ENCODE data around the gene SEC63.
"Not testable (repeated sequence)": the region's sequence is repeated elsewhere in the genome, so short reads cannot be mapped to it uniquely, and the experiment has no call there.

The SEC63 gene

DNA sequence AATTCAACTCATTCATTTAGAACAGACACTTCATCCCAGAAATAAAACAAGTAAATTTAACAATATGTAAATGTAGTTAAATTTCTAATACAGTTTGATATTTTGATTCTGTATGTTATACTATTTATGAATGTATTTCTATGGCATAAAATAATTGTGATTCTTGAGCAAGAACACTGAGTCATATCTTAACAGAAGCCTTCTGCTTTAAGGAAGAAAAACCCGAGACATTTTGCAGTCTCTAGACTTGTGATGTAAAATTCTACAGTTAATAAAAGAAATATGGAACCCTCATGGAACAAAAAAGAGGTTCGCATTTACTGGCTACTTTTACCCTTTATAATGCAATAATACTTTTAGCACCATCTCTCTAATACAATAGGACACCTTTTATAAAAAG, 86.0 kb downstream of the SEC63 start:
- DNase-seq (ENCODE audit: low spot score): no peak
- H3K4me3 ChIP-seq: no peak overlapping the region
- TF ChIP-seq, protein P1, sequence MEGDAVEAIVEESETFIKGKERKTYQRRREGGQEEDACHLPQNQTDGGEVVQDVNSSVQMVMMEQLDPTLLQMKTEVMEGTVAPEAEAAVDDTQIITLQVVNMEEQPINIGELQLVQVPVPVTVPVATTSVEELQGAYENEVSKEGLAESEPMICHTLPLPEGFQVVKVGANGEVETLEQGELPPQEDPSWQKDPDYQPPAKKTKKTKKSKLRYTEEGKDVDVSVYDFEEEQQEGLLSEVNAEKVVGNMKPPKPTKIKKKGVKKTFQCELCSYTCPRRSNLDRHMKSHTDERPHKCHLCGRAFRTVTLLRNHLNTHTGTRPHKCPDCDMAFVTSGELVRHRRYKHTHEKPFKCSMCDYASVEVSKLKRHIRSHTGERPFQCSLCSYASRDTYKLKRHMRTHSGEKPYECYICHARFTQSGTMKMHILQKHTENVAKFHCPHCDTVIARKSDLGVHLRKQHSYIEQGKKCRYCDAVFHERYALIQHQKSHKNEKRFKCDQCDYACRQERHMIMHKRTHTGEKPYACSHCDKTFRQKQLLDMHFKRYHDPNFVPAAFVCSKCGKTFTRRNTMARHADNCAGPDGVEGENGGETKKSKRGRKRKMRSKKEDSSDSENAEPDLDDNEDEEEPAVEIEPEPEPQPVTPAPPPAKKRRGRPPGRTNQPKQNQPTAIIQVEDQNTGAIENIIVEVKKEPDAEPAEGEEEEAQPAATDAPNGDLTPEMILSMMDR (IDR thresholded peaks at IDR 0.05): no peak
- no peak overlapping the region for H3K27ac ChIP-seq

DNA sequence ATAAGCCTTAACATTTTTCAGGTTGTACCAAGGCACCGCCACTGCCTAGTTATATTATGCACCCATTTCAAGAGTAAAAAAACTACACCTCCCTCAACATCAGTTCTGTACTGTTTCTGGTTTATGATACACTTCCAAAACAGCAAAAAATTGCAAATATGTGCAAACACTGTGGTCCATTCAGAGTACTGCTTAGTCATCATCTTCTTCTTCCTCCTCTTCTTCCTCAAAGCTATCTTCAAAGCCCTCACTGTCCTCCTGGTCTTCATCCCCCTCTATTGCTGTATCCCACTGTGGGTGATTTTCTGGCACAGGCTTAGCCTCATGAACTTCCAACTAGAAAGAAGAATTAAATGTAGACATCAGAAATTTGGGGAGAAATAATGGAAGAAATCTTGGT, 86.5 kb downstream of the SEC63 start:
- not testable (repeated sequence) for DNase-seq (ENCODE audit: low spot score); H3K4me3 ChIP-seq; H3K27ac ChIP-seq

DNA sequence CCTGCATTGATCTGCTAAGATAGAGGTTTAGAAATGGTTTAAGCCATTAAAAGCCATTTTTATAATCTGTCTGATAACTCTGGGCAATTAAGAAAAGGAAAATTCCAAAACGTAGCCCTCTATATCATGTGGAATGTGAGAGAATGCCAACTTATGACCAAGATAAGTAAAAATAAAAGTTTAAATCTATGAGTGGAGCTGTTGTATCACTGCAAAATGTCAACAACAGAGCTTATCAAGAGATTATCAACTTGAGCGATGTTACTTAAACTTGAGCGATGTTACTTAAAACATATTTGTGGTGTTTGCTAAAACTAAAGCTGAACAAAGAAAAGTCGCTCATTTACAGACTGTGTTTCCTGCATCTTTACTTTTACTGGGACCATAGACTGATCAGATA, 87.0 kb downstream of the SEC63 start:
- no peak for DNase-seq (ENCODE audit: low spot score)
- Histone ChIP-seq H3K4me3 (no peak overlapping the region), H3K27ac (no peak overlapping the region)
- TF ChIP-seq, protein P1 (IDR thresholded peaks at IDR 0.05): no peak

DNA sequence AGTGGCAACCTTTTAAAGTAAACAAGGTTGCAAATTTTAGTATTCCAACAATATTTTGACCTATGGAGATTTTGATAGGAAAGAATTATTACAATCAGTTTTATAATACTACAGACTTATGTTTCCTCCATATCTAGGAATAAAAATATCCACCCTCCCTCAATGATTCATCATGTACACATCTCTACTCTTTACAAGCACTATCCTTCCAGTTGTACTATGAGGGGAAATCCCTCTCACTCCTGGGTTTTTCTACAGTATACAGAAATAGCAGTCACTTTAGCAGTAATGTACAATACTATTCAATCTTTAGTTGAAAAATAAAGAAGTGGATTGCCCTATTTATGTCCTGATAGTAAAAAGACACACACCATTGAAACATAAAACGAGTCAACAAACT, 87.6 kb downstream of the SEC63 start:
- no peak for DNase-seq (ENCODE audit: low spot score)
- TF ChIP-seq, protein P1 (IDR thresholded peaks at IDR 0.05): no peak
- no peak overlapping the region for H3K4me3 ChIP-seq
- no peak overlapping the region for H3K27ac ChIP-seq

GRCh38 chr6:107869871-107870270, 88.1 kb downstream of the SEC63 start:
- Histone ChIP-seq H3K27ac (no peak overlapping the region), H3K4me3 (no peak overlapping the region)
- DNase-seq (ENCODE audit: low spot score): no peak
- TF ChIP-seq, protein P1 (IDR thresholded peaks at IDR 0.05): no peak

DNA sequence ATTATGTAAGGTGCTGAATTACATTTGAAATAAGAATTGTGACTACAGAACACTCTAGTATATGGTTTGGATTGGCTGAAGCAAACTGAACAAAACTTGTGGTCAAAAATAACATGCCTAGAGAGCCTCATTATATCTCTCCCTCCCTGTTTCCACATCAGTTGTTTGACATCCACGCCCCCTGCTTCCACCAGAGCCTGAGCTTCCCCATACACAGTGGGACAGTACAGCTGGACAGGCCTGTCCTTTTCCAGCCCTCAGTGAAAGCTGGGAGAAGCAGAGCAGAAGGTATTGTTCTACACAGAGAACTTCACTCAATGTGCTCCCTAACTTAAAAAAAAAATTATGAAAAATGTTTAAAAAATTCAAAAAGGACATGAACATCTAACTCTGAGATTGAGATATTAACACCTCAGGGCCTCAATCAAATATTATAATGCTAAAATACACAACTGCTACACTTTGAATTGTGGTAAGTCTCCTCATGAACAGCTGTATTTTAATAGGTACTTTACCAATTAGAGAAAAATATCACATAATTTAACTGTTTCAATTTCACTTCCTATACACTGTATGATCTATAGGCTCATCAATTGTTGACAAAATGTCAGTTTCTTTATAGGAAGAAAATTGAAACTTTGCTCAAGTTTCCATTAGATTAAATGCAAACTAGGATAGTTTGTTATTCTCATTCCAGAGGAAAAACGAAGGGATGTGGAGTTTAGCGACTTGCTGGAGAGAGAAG, 89.0 kb downstream of the SEC63 start:
- no peak for DNase-seq (ENCODE audit: low spot score)
- Histone ChIP-seq H3K4me3 (no peak overlapping the region), H3K27ac (no peak overlapping the region)
- TF ChIP-seq, protein P1 (IDR thresholded peaks at IDR 0.05): no peak

- H3K4me3 ChIP-seq: no peak overlapping the region
- no peak for DNase-seq (ENCODE audit: low spot score)
- TF ChIP-seq, protein P1 (IDR thresholded peaks at IDR 0.05): no peak
- H3K27ac ChIP-seq: no peak overlapping the region
Measured at GRCh38 chr6:107867302-107867615, 90.7 kb downstream of the SEC63 start.

All from coronary artery (tissue), 2 donors.